Fibroblast of lung (primary cell): Measurements from ENCODE around the gene TM7SF2. TPM values are rescaled to one million over a fixed set of nuclear protein-coding genes. Genes with fewer than 3 reads are reported as not detected.

Source experiments
- DNase-seq, 2 donors: peaks; one replicate each; pipeline versions ENCODE4 v3.0.0 to v3.0.0-alpha.2; 2010; ENCODE audit warnings: low read depth in 2 of 2
- H2AFZ ChIP-seq: 2 replicates; pipeline ENCODE4 v1.5.1; 2012; ENCODE audit warnings: low read length, control low read depth, inconsistent platforms
- H3K27ac ChIP-seq: 2 replicates; pipeline ENCODE4 v1.5.1; 2011; ENCODE audit warnings: low read length, control low read depth; ENCODE audit not compliant: insufficient read depth
- H3K27me3 ChIP-seq: 2 replicates; pipeline ENCODE4 v1.5.1; 2011; ENCODE audit warnings: mild to moderate bottlenecking, low read length; ENCODE audit not compliant: control insufficient read depth, insufficient read depth
- H3K36me3 ChIP-seq: 2 replicates; pipeline ENCODE4 v1.5.1; 2011; ENCODE audit warnings: low read length; ENCODE audit not compliant: control insufficient read depth, insufficient read depth
- H3K4me1 ChIP-seq: 2 replicates; pipeline ENCODE4 v1.5.1; 2011; ENCODE audit warnings: low read length; ENCODE audit not compliant: control insufficient read depth, insufficient read depth; ENCODE audit errors: extremely low read depth
- H3K4me2 ChIP-seq: 2 replicates; pipeline ENCODE4 v1.5.1; 2011; ENCODE audit warnings: low read length, control low read depth; ENCODE audit not compliant: insufficient read depth; ENCODE audit errors: extremely low read depth
- H3K4me3 ChIP-seq, 4 experiments: fragments of 200-600 bp in 1 of 4; sonication (generic) in 1 of 4; replicated peaks in 1 of 4; 2 replicates each; pipeline ENCODE4 v1.5.1; 2011 to 2016; ENCODE audit warnings: low read length in 4 of 4, low read depth in 3 of 4, mild to moderate bottlenecking in 3 of 4, control low read depth in 2 of 4, inconsistent platforms in 1 of 4, mixed read lengths in 1 of 4; ENCODE audit not compliant: insufficient read depth in 1 of 4; ENCODE audit errors: control extremely low read depth in 1 of 4
- H3K79me2 ChIP-seq: 2 replicates; pipeline ENCODE4 v1.5.1; 2012; ENCODE audit warnings: mild to moderate bottlenecking, low read length, inconsistent platforms; ENCODE audit not compliant: control insufficient read depth, insufficient read depth
- H3K9ac ChIP-seq: 2 replicates; pipeline ENCODE4 v1.5.1; 2011; ENCODE audit warnings: mild to moderate bottlenecking, low read length, control low read depth; ENCODE audit not compliant: insufficient read depth
- H3K9me3 ChIP-seq: 2 replicates; pipeline ENCODE4 v1.5.1; 2012; ENCODE audit warnings: low read depth, low read length; ENCODE audit not compliant: control insufficient read depth, insufficient read depth
- H4K20me1 ChIP-seq: 2 replicates; pipeline ENCODE4 v1.5.1; 2011; ENCODE audit warnings: low read length; ENCODE audit not compliant: control insufficient read depth, insufficient read depth; ENCODE audit errors: extremely low read depth
- CTCF ChIP-seq, 2 donors: IDR thresholded peaks in 1 of 2; conservative IDR thresholded peaks in 1 of 2; 1 replicate in 1 of 2; 2 replicates in 1 of 2; pipeline ENCODE4 v1.5.1; 2011 to 2012; ENCODE audit warnings: low read length in 2 of 2, control low read depth in 1 of 2, inconsistent platforms in 1 of 2, low read depth in 1 of 2, mild to moderate bottlenecking in 1 of 2
- EZH2 ChIP-seq: IDR thresholded peaks from 2 replicates; pipeline ENCODE4 v1.5.1; 2012; ENCODE audit warnings: low read length, control low read depth, mild to moderate bottlenecking; ENCODE audit errors: missing control alignments
- polyA plus RNA-seq, 2 donors: library from polyadenylated mRNA; depleted of rRNA in 1 of 2; stranded (reverse) in 1 of 2; unstranded in 1 of 2; fragments of >200 nt; gene quantifications; 2 replicates each; pipeline ENCODE4 v1.2.1, GENCODE V29; 2011 to 2012; ENCODE audit warnings: missing spikeins in 1 of 2
- total RNA-seq: library from RNA; depleted of rRNA; stranded (reverse); fragments of >200 nt; gene quantifications from 2 replicates; pipeline ENCODE4 v1.2.1, GENCODE V29; 2014

TM7SF2 gene
- total and polyA plus RNA-seq, 2 donors (not counting 1 experiment from before 2014, with no cell fraction given) = 11.7 to 89.5 TPM

- H4K20me1 ChIP-seq = no peaks in the 10 kb centered on the region
- H2AFZ ChIP-seq = no peak overlapping the region
- H3K27ac ChIP-seq = no peak overlapping the region
- no peaks in the 10 kb centered on the region for H3K36me3 ChIP-seq
- H3K9me3 ChIP-seq = no peaks in the 10 kb centered on the region
- H3K4me3 ChIP-seq = no peak overlapping the region
- TF ChIP-seq CTCF (conservative IDR thresholded peaks at IDR 0.05 in 1 of 2, IDR thresholded peaks at IDR 0.05 in 1 of 2; ENCODE audit: low read depth in 1 of 2, low read length in 2 of 2) (no peak), EZH2 (no peak)
- no peak for DNase-seq
- no peaks in the 10 kb centered on the region for H3K27me3 ChIP-seq
- no peaks in the 10 kb centered on the region for H3K79me2 ChIP-seq
- H3K9ac ChIP-seq = no peak overlapping the region
- no peak overlapping the region for H3K4me2 ChIP-seq
- H3K4me1 ChIP-seq = no peaks in the 10 kb centered on the region
Observed at GRCh38 chr11:65065851-65066250, 45.8 kb upstream of the TM7SF2 start.

GRCh38 chr11:65066315-65066714, 45.4 kb upstream of the TM7SF2 start:
- H3K4me1 ChIP-seq = no peaks in the 10 kb centered on the region
- H3K9ac ChIP-seq = no peak overlapping the region
- no peaks in the 10 kb centered on the region for H3K9me3 ChIP-seq
- H3K4me3 ChIP-seq = no peak overlapping the region
- H4K20me1 ChIP-seq = no peaks in the 10 kb centered on the region
- no peak for DNase-seq
- no peak for TF ChIP-seq EZH2
- no peak for TF ChIP-seq CTCF (conservative IDR thresholded peaks at IDR 0.05 in 1 of 2, IDR thresholded peaks at IDR 0.05 in 1 of 2; ENCODE audit: low read depth in 1 of 2, low read length in 2 of 2)
- no peaks in the 10 kb centered on the region for H3K79me2 ChIP-seq
- H3K36me3 ChIP-seq = no peaks in the 10 kb centered on the region
- no peak overlapping the region for H2AFZ ChIP-seq
- H3K27ac ChIP-seq = no peak overlapping the region
- no peaks in the 10 kb centered on the region for H3K27me3 ChIP-seq
- H3K4me2 ChIP-seq = no peak overlapping the region

GRCh38 chr11:65066805-65067291, 44.8 kb upstream of the TM7SF2 start:
- no peaks in the 10 kb centered on the region for H3K79me2 ChIP-seq
- H3K9ac ChIP-seq = no peak overlapping the region
- H3K27ac ChIP-seq = no peak overlapping the region
- no peak for DNase-seq
- no peak overlapping the region for H2AFZ ChIP-seq
- H3K36me3 ChIP-seq = no peaks in the 10 kb centered on the region
- H3K9me3 ChIP-seq = no peaks in the 10 kb centered on the region
- no peak overlapping the region for H3K4me2 ChIP-seq
- H3K4me3 ChIP-seq = no peak overlapping the region
- no peaks in the 10 kb centered on the region for H4K20me1 ChIP-seq
- TF ChIP-seq EZH2 (no peak), CTCF (conservative IDR thresholded peaks at IDR 0.05 in 1 of 2, IDR thresholded peaks at IDR 0.05 in 1 of 2; ENCODE audit: low read depth in 1 of 2, low read length in 2 of 2) (no peak)
- no peaks in the 10 kb centered on the region for H3K27me3 ChIP-seq
- H3K4me1 ChIP-seq = no peaks in the 10 kb centered on the region
